Measurements from ENCODE around the gene ARMC9. TPM values are rescaled to one million over a fixed set of nuclear protein-coding genes. Genes with fewer than 3 reads are reported as not detected.

ARMC9 gene
- total RNA-seq, 1 experiment from 2014 or later = 3.3 TPM

DNA sequence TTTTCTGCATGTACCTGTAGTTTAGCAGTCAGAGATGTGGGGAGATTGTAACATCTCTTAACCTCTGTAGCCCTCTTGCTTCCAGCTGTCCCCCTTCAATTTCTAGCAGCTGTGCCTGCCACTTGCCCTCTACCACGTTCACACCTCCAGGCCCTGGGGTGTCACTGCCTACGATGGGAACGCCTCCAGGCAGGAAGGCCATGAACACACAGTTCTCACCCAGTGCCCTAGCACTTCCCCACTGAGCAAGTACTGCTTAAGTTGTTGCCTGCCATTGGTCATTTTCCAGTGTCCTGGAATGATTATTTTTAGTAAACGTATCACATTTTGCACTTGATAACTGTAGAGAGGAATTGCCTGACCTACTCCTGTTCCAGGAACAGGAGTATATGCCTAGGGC is 120.0 kb downstream of the ARMC9 start:
- Histone ChIP-seq H3K9me3 (no peaks in the 10 kb centered on the region), H3K27me3 (replicated peaks; ENCODE audit: control insufficient read depth, insufficient read depth, low read length) (no peaks in the 10 kb centered on the region), H3K4me1 (no peaks in the 10 kb centered on the region), H3K4me3 (ENCODE audit: low read depth, low read length) (no peak overlapping the region), H3K36me3 (ENCODE audit: control insufficient read depth, insufficient read depth, low read length) (no peaks in the 10 kb centered on the region)
- DNase-seq = no peak
- intact Hi-C loops (cut with micrococcal nuclease; ENCODE audit: unreplicated experiment) = no loop called here
- ChIA-PET POLR2A (no interaction called here), CTCF (no interaction called here)
- BruUV-seq (replicated peaks) = no TSS peak
- Mint-ChIP-seq H3K27ac (ENCODE audit: unreplicated experiment) (no peak overlapping the region), H3K4me1 (ENCODE audit: low read depth, unreplicated experiment) (no peaks in the 10 kb centered on the region), H3K27me3 (ENCODE audit: insufficient read depth, unreplicated experiment) (no peaks in the 10 kb centered on the region), H3K4me3 (ENCODE audit: unreplicated experiment) (no peak overlapping the region), H3K36me3 (ENCODE audit: insufficient read depth, unreplicated experiment) (no peaks in the 10 kb centered on the region), H3K9me3 (ENCODE audit: unreplicated experiment) (no peaks in the 10 kb centered on the region)
- TF ChIP-seq CTCF (IDR thresholded peaks at IDR 0.05; ENCODE audit: insufficient read depth in 1 of 2, low read depth in 1 of 2, low read length in 1 of 2, severe bottlenecking in 1 of 2, unreplicated experiment in 1 of 2) = no peak

DNA sequence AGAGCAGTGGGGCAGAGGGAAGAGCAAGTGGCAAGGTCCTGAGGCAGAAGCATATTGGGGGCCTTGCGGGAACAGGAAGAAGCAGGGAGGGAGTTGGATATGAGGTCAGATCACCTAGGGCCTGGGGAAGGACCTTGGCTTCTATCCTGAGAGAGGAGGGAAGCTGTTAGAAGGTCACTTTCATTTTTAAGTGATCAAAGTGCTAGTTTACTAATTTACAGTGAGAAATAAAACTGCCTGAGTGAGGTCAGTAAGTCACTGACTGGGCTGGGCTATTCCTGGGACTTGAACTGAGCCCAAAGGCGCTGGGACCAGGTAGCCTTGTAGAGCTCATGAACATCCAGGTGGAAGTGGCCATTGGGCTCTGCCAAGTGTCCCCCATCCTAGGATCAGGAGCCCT is 120.5 kb downstream of the ARMC9 start:
- intact Hi-C loops (cut with micrococcal nuclease; ENCODE audit: unreplicated experiment) = no loop called here
- Mint-ChIP-seq H3K27me3 (ENCODE audit: insufficient read depth, unreplicated experiment) (no peaks in the 10 kb centered on the region), H3K4me1 (ENCODE audit: low read depth, unreplicated experiment) (no peaks in the 10 kb centered on the region), H3K36me3 (ENCODE audit: insufficient read depth, unreplicated experiment) (no peaks in the 10 kb centered on the region), H3K9me3 (ENCODE audit: unreplicated experiment) (no peaks in the 10 kb centered on the region), H3K27ac (ENCODE audit: unreplicated experiment) (no peak overlapping the region), H3K4me3 (ENCODE audit: unreplicated experiment) (no peak overlapping the region)
- Histone ChIP-seq H3K36me3 (ENCODE audit: control insufficient read depth, insufficient read depth, low read length) (no peaks in the 10 kb centered on the region), H3K27me3 (replicated peaks; ENCODE audit: control insufficient read depth, insufficient read depth, low read length) (no peaks in the 10 kb centered on the region), H3K4me3 (ENCODE audit: low read depth, low read length) (no peak overlapping the region), H3K9me3 (no peaks in the 10 kb centered on the region), H3K4me1 (no peaks in the 10 kb centered on the region)
- BruUV-seq (replicated peaks) = no TSS peak
- ChIA-PET POLR2A (no interaction called here), CTCF (no interaction called here)
- TF ChIP-seq CTCF (IDR thresholded peaks at IDR 0.05; ENCODE audit: insufficient read depth in 1 of 2, low read depth in 1 of 2, low read length in 1 of 2, severe bottlenecking in 1 of 2, unreplicated experiment in 1 of 2) = no peak
- no peak for DNase-seq

GRCh38 chr2:231319867-231320266 is 121.4 kb downstream of the ARMC9 start:
- Mint-ChIP-seq H3K4me3 (ENCODE audit: unreplicated experiment) (no peak overlapping the region), H3K27me3 (ENCODE audit: insufficient read depth, unreplicated experiment) (no peaks in the 10 kb centered on the region), H3K9me3 (ENCODE audit: unreplicated experiment) (no peaks in the 10 kb centered on the region), H3K4me1 (ENCODE audit: low read depth, unreplicated experiment) (no peaks in the 10 kb centered on the region), H3K27ac (ENCODE audit: unreplicated experiment) (no peak overlapping the region), H3K36me3 (ENCODE audit: insufficient read depth, unreplicated experiment) (no peaks in the 10 kb centered on the region)
- POLR2A ChIA-PET = no interaction called here
- H3K9me3 ChIP-seq = no peaks in the 10 kb centered on the region
- H3K36me3 ChIP-seq (ENCODE audit: control insufficient read depth, insufficient read depth, low read length) = no peaks in the 10 kb centered on the region
- DNase-seq = no peak
- no peak for TF ChIP-seq CTCF (IDR thresholded peaks at IDR 0.05; ENCODE audit: insufficient read depth in 1 of 2, low read depth in 1 of 2, low read length in 1 of 2, severe bottlenecking in 1 of 2, unreplicated experiment in 1 of 2)
- intact Hi-C loops (cut with micrococcal nuclease; ENCODE audit: unreplicated experiment) = no loop called here
- BruUV-seq (replicated peaks) = no TSS peak
- no peak overlapping the region for H3K4me3 ChIP-seq (ENCODE audit: low read depth, low read length)
- H3K4me1 ChIP-seq = no peaks in the 10 kb centered on the region
- CTCF ChIA-PET = no interaction called here
- H3K27me3 ChIP-seq (replicated peaks; ENCODE audit: control insufficient read depth, insufficient read depth, low read length) = no peaks in the 10 kb centered on the region
